DOHH2 (cell line): ENCODE data around the gene ELAVL1.

ENCODE experiments used
- H3F3A ChIP-seq: fragments of 200-600 bp; sonication (generic), shearing (Covaris generic); 2 replicates; pipeline ENCODE4 v1.6.0; 2016; ENCODE audit warnings: antibody characterized with exemption, mild to moderate bottlenecking; ENCODE audit not compliant: control insufficient read depth, insufficient read depth
- H3K27ac ChIP-seq: fragments of 200-600 bp; sonication (generic); 2 replicates; pipeline ENCODE4 v1.5.1; 2014; ENCODE audit warnings: low read depth, mild to moderate bottlenecking, low read length, moderate library complexity
- H3K27me3 ChIP-seq: fragments of 200-600 bp; sonication (generic); 2 replicates; pipeline ENCODE4 v1.6.1; 2014; ENCODE audit warnings: mild to moderate bottlenecking, low read length, mixed read lengths; ENCODE audit not compliant: control insufficient read depth
- H3K36me3 ChIP-seq: fragments of 200-600 bp; sonication (generic); 2 replicates; pipeline ENCODE4 v1.6.1; 2014; ENCODE audit warnings: mild to moderate bottlenecking, low read length, moderate library complexity, mixed read lengths; ENCODE audit not compliant: control insufficient read depth
- H3K4me1 ChIP-seq: fragments of 200-600 bp; sonication (generic); 2 replicates; pipeline ENCODE4 v1.6.1; 2014; ENCODE audit warnings: mild to moderate bottlenecking, low read length, mixed read lengths; ENCODE audit not compliant: control insufficient read depth
- H3K4me2 ChIP-seq: fragments of 200-600 bp; sonication (generic); 2 replicates; pipeline ENCODE4 v1.6.0; 2014; ENCODE audit warnings: mild to moderate bottlenecking, low read length, moderate library complexity
- H3K4me3 ChIP-seq: fragments of 200-600 bp; sonication (generic); 2 replicates; pipeline ENCODE4 v1.5.1; 2014; ENCODE audit warnings: mild to moderate bottlenecking, low read length, mixed read lengths
- H3K79me2 ChIP-seq: fragments of 200-600 bp; sonication (generic); 2 replicates; pipeline ENCODE4 v1.6.1; 2014; ENCODE audit warnings: mild to moderate bottlenecking, low read length, mixed read lengths; ENCODE audit not compliant: control insufficient read depth
- H3K9me2 ChIP-seq: fragments of 200-600 bp; sonication (generic); replicated peaks from 2 replicates; pipeline ENCODE4 v1.6.1; 2014; ENCODE audit warnings: mild to moderate bottlenecking, low read length, mixed read lengths; ENCODE audit not compliant: control insufficient read depth
- H3K9me3 ChIP-seq: fragments of 200-600 bp; sonication (generic); 2 replicates; pipeline ENCODE4 v1.6.1; 2014; ENCODE audit warnings: antibody characterized with exemption, low read length, mixed read lengths; ENCODE audit not compliant: control insufficient read depth, insufficient read depth
- H4K20me1 ChIP-seq: fragments of 200-600 bp; sonication (generic); 2 replicates; pipeline ENCODE4 v1.6.0; 2014; ENCODE audit warnings: low read depth, mild to moderate bottlenecking, antibody characterized with exemption, low read length, moderate library complexity; ENCODE audit not compliant: control insufficient read depth, insufficient read depth
- CTCF ChIP-seq: fragments of 200-600 bp; sonication (generic); IDR thresholded peaks from one replicate; pipeline ENCODE4 v1.5.1; 2014; ENCODE audit warnings: antibody characterized with exemption, mild to moderate bottlenecking, low read depth, low read length; ENCODE audit not compliant: poor library complexity, severe bottlenecking
- EZH2phosphoT487 ChIP-seq: fragments of 200-600 bp; sonication (generic); IDR thresholded peaks from 2 replicates; pipeline ENCODE4 v1.6.1; 2017; ENCODE audit warnings: borderline replicate concordance, mild to moderate bottlenecking, antibody characterized with exemption, low read length, moderate library complexity, mixed read lengths

Gene ELAVL1

GRCh38 chr19:7979011-7979410 lies 26.4 kb downstream of the ELAVL1 start:
- no peak overlapping the region for H3K4me2 ChIP-seq
- no peaks in the 10 kb centered on the region; the same call in 1 of the 2 replicates for H4K20me1 ChIP-seq
- no peak overlapping the region for H3K27ac ChIP-seq
- peaks cover 90% of the 10 kb centered on the region for H3K36me3 ChIP-seq
- peaks cover 42% of the 10 kb centered on the region for H3K79me2 ChIP-seq
- no peak overlapping the region for H3K4me3 ChIP-seq
- TF ChIP-seq CTCF (no peak), EZH2phosphoT487 (no peak)
- no peaks in the 10 kb centered on the region for H3K9me3 ChIP-seq
- H3F3A ChIP-seq = no peaks in the 10 kb centered on the region
- H3K4me1 ChIP-seq = no peaks in the 10 kb centered on the region
- H3K27me3 ChIP-seq = no peaks in the 10 kb centered on the region
- H3K9me2 ChIP-seq = no peaks in the 10 kb centered on the region

GRCh38 chr19:7978179-7978825 lies 27.1 kb downstream of the ELAVL1 start:
- Histone ChIP-seq H3K27me3 (no peaks in the 10 kb centered on the region), H3K79me2 (peaks cover 35% of the 10 kb centered on the region), H3K4me2 (no peak overlapping the region), H3K27ac (no peak overlapping the region), H3K4me1 (no peaks in the 10 kb centered on the region), H3K36me3 (peaks cover 90% of the 10 kb centered on the region), H4K20me1 (no peaks in the 10 kb centered on the region), H3K4me3 (no peak overlapping the region), H3K9me3 (no peaks in the 10 kb centered on the region), H3F3A (no peaks in the 10 kb centered on the region), H3K9me2 (no peaks in the 10 kb centered on the region)
- TF ChIP-seq CTCF (no peak), EZH2phosphoT487 (no peak)

- TF ChIP-seq EZH2phosphoT487 (no peak), CTCF (no peak)
- H3K27ac ChIP-seq = no peak overlapping the region
- H3K4me3 ChIP-seq = no peak overlapping the region
- no peaks in the 10 kb centered on the region for H4K20me1 ChIP-seq
- no peaks in the 10 kb centered on the region for H3F3A ChIP-seq
- H3K4me1 ChIP-seq = no peaks in the 10 kb centered on the region
- peaks cover 30% of the 10 kb centered on the region for H3K79me2 ChIP-seq
- H3K9me3 ChIP-seq = no peaks in the 10 kb centered on the region
- no peak overlapping the region for H3K4me2 ChIP-seq
- no peaks in the 10 kb centered on the region for H3K9me2 ChIP-seq
- peaks cover 83% of the 10 kb centered on the region for H3K36me3 ChIP-seq
- H3K27me3 ChIP-seq = no peaks in the 10 kb centered on the region
Measured at GRCh38 chr19:7977723-7978040, 27.8 kb downstream of the ELAVL1 start.
